ENCODE data around the gene PKDCC. TPM values are rescaled to one million over a fixed set of nuclear protein-coding genes. Genes with fewer than 3 reads are reported as not detected.

Gene PKDCC
- total RNA-seq, 6 experiments from 2014 or later: not detected

GRCh38 chr2:42001711-42002201, 46.1 kb upstream of the PKDCC start:
- TF ChIP-seq CTCF (IDR thresholded peaks at IDR 0.05): no peak
- no peak overlapping the region for H3K4me3 Mint-ChIP-seq
- H3K36me3 Mint-ChIP-seq (ENCODE audit: low read depth): no peaks in the 10 kb centered on the region
- H3K4me1 Mint-ChIP-seq (ENCODE audit: low read depth): no peaks in the 10 kb centered on the region
- DNase-seq: no peak
- H3K9me3 Mint-ChIP-seq: no peaks in the 10 kb centered on the region
- H3K27ac Mint-ChIP-seq: no peak overlapping the region
- peaks cover 39% of the 10 kb centered on the region for H3K27me3 Mint-ChIP-seq (ENCODE audit: insufficient read depth)

GRCh38 chr2:42007551-42007950, 40.3 kb upstream of the PKDCC start:
- peaks cover 25% of the 10 kb centered on the region for H3K4me1 Mint-ChIP-seq (ENCODE audit: low read depth)
- no peak for TF ChIP-seq CTCF (IDR thresholded peaks at IDR 0.05)
- H3K27ac Mint-ChIP-seq: no peak overlapping the region
- H3K9me3 Mint-ChIP-seq: no peaks in the 10 kb centered on the region
- no peak for DNase-seq
- no peak overlapping the region for H3K4me3 Mint-ChIP-seq
- H3K27me3 Mint-ChIP-seq (ENCODE audit: insufficient read depth): peaks cover 29% of the 10 kb centered on the region
- no peaks in the 10 kb centered on the region for H3K36me3 Mint-ChIP-seq (ENCODE audit: low read depth)

- no peak for DNase-seq
- Mint-ChIP-seq H3K9me3 (no peaks in the 10 kb centered on the region), H3K4me1 (ENCODE audit: low read depth) (peaks cover 25% of the 10 kb centered on the region), H3K27ac (no peak overlapping the region), H3K27me3 (ENCODE audit: insufficient read depth) (peaks cover 28% of the 10 kb centered on the region), H3K4me3 (no peak overlapping the region), H3K36me3 (ENCODE audit: low read depth) (no peaks in the 10 kb centered on the region)
- TF ChIP-seq CTCF (IDR thresholded peaks at IDR 0.05): no peak
Observed at GRCh38 chr2:42008241-42008921, 39.4 kb upstream of the PKDCC start.

- Mint-ChIP-seq H3K4me1 (ENCODE audit: low read depth) (peaks cover 25% of the 10 kb centered on the region), H3K4me3 (peak overlapping the region; percentile 79), H3K36me3 (ENCODE audit: low read depth) (no peaks in the 10 kb centered on the region), H3K27me3 (ENCODE audit: insufficient read depth) (peaks cover 22% of the 10 kb centered on the region), H3K27ac (no peak overlapping the region), H3K9me3 (no peaks in the 10 kb centered on the region)
- TF ChIP-seq CTCF (IDR thresholded peaks at IDR 0.05): no peak
- no peak for DNase-seq
Observed at GRCh38 chr2:42009657-42010580, 37.9 kb upstream of the PKDCC start.

- H3K4me1 Mint-ChIP-seq (ENCODE audit: low read depth): peaks cover 25% of the 10 kb centered on the region
- no peak overlapping the region for H3K27ac Mint-ChIP-seq
- DNase-seq: peak; percentile 64
- no peak for TF ChIP-seq CTCF (IDR thresholded peaks at IDR 0.05)
- no peaks in the 10 kb centered on the region; the same call in 1 of the 2 replicates for H3K9me3 Mint-ChIP-seq
- H3K36me3 Mint-ChIP-seq (ENCODE audit: low read depth): no peaks in the 10 kb centered on the region
- H3K4me3 Mint-ChIP-seq: no peak overlapping the region
- peaks cover 22% of the 10 kb centered on the region for H3K27me3 Mint-ChIP-seq (ENCODE audit: insufficient read depth)
Observed at GRCh38 chr2:42010743-42011298, 37.0 kb upstream of the PKDCC start.

Measured in HFFc6 (cell line).